Endometrial microvascular endothelial cells (primary cell): Measurements from ENCODE around the gene DSTYK. TPM values are rescaled to one million over a fixed set of nuclear protein-coding genes. Genes with fewer than 3 reads are reported as not detected.

Experiments
- in situ Hi-C: cut with HindIII; loops from 2 replicates; pipeline ENCODE4 v1.10.0; 2017; ENCODE audit warnings: low sequenced_read_pairs, low pct_unique_long_range_greater_than_20kb; ENCODE audit errors: inconsistent ontology term
- total RNA-seq: library from RNA; depleted of rRNA; stranded (reverse); fragments of >200 nt; gene quantifications from one replicate; pipeline ENCODE4 v1.2.3, GENCODE V29; 2015; ENCODE audit errors: inconsistent ontology term

The DSTYK gene
- total RNA-seq, 1 donor from 2014 or later, result 6.5 TPM

DNA sequence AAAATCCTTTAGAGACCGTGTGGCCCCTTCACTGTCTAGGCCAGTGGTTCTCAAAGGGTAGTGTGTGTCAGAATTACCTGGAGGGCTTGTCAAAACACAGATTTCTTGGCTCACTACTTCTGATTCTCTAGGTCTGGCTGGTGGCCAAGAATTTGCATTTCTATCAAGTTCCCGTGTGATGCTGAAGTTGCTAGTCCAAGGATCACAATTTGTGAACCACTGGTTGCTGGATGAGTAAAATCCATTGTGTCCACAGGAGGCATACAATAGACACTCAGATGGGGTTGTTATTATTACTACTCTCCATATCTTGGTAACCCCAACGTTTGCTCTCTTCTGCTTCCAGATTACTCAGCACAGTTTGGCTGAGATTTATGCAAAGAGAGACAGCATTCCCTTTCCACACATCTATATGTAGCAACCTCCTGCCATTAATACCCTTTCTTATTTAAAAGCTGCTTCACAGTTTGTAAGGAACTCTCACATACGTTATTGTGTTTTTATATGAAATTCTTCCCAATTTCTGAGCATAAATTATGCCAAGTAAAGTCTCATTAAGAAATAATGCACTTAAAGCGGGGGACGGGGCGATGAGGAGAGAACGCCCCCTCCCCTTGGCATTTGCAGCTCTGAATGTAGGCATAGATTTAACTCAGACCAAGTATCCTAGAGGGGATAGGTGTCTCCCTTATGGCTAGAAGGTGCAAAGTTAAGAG lies 15.5 kb upstream of the DSTYK start:
- in situ Hi-C loops, result no loop called here

DNA sequence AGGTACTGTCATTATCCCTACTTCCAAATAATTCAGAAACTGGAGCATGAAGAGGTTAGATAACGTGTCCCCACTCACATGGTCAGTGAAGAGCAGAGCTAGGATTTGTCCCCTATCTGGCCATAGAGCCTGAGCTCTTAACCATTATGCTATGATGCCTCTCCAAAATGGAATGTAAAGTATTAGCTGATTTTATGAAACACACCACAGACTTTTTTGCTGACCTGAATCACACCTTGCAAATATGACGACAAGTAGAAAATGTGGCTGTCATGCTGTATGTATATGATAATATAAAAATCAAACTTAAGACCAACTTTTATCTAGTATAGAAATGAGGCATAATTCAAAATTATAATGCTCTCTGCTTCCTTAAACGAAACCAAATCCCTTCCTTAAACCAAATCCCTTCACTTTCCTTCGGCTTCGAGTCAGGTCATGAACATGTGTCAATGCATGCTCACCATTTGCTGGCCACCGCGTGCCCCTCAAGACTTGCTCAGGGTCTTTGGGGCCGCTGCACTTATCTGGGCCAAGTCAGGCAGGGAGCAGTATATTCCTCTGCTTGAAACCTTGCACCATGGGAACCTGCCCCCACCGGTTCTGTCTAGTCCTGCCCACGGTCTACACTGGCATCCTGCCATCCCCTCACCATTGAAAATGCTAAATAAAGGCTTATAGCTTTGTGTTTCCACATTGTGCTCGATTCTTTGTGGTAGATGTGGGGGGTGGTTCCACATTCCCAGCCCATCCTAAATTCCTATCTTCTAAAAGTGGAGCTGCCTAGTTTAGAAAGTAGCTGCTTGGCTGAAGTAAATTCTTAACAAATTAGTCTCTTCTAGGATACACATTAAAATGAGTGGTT lies 14.6 kb upstream of the DSTYK start:
- in situ Hi-C loops, result no loop called here

DNA sequence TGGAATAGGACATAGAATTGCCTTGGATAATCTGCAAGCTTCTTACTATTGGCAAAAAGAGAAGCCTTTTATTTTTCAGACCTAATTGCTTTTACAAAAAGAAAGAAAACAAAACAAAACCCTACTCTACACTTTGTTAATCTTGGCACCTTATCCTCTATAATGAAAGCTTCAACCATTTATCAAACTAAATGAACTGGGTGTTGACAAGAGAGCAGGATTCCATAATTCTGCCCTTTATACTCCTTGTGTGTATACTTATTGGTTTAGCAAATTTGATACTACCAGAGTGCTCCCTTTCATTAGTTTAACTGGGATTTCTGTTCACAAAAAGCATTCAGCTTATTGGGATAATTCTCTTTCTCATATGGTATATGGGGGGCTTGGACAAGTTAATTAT lies 13.2 kb upstream of the DSTYK start:
- in situ Hi-C loops, result no loop called here

DNA sequence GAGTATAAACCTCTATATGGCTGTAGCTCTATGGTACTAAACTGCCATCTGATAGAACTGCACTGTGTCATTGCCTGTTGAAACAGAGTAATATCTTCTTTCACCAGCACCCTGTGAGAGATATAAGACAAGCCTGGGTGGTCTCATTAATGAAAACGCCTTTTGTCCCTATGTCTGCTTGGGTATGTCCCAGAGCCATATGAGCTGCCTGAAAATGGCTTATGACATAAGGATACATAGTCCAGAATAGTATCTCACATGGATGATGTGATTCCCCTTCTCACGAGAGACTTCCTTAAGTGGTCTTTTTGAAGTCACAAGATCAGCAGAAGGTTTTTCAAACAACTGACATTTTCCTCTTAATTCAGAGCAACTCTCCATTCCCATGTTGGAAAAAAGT lies 8.9 kb upstream of the DSTYK start:
- in situ Hi-C loops, result no loop called here

DNA sequence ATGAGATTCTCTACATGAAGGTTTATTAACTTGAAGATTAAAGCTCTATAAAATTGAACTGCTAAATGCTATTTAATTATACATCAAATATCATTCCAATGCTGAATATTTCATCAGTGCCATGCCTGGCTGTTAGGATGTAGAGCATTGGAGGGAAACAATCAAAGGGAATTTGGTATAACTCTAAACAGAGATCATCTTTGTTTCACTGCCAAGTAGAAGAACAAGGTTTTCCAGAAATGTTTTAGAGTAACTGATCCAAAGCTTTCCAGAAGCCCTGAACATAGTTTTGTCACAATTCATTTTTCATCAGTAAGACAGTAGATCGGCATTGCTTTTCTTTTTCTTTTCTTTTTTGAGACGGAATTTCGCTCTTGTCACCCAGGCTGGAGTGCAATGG lies 5.9 kb upstream of the DSTYK start:
- in situ Hi-C loops, result no loop called here

DNA sequence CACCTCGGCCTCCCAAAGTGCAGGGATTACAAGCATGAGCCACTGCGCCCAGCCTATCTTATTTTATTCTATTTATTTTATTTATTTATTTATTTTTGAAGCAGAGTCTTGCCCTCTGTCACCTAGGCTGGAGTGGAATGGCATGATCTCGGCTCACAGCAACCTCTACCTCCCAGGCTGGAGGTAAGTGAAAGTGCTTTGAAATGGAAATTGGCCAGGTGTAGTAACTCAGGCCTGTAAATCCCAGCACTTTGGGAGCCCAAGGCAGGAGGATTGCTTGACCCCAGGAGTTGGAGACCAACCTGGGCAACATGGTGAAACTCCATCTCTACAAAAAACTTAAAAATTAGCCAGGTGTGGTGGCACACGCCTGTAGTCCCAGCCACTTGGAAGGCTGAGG lies 5.1 kb upstream of the DSTYK start:
- in situ Hi-C loops, result no loop called here

DNA sequence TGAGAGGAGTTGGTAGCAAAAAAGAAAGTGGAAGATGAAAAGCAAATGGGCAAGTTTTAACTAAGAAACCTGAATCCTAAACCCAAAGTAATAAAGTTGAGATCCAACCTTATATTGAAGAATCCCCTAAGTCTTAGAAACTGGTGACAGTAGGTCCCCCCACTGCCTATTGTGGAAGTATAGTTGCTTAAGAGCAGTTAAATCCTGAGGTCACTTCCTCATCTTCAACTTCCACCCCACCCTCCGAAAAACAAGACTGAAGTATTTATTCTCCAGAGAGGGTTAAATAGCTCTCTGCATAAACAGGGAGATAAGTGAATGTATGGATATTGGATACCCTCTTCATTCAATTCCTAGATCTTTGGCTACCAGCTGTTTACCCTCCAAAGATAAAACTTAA lies 3.3 kb upstream of the DSTYK start:
- in situ Hi-C loops, result no loop called here

DNA sequence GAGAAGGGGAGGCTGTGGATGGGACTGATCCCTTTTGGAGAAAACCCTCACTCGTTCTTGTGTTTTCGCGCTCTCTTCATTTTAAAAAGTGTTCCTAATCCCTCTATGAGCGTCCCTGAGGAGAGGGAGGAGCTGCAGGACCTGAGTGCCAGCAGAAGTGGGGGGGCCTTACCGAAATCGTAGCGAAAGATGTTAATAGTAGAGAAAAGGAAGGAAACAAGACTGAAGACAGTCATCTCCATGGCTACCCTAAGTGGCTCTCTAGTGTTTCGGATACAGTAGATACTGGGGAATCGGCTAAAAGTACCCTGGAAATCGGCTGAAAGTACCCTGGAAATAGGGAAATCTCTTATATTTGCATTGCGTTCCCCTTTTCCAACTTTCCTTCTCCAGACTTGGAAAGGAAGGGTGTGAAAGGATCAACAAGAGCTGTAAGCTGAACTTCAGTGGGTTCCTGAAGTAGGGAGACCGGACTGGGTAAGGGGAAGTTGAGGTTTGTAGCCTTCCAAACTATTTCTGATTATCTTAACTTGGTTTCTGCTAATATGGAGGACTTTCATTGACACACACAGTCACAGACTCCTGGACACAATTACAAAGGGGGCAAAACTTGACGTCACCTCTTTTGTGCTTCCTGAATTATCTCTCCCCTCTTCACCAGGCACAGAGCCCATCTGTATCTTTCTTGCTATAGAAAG lies 486 bp upstream of the DSTYK start:
- in situ Hi-C loops, result no loop called here

DNA sequence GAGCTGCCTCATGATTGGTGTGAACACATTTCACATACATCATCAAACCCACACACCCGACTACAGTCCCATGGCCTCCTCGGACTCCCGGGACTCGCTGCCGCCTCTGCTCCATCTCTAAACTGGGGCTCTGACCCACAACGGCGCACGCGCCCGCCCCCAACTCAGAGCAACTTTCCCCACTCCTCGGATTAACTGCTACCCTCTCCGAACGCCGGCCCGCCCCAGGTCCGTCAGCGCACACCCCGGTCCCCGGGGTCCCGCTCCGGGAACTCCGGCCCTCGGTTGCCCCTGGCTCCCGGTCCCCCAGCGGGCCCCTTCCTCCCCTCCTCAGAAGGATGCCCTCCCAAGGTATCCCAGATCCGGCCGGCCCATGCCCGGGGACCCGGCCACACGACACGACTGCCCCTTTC lies 740 bp downstream of the DSTYK start:
- in situ Hi-C loops, result no loop called here

DNA sequence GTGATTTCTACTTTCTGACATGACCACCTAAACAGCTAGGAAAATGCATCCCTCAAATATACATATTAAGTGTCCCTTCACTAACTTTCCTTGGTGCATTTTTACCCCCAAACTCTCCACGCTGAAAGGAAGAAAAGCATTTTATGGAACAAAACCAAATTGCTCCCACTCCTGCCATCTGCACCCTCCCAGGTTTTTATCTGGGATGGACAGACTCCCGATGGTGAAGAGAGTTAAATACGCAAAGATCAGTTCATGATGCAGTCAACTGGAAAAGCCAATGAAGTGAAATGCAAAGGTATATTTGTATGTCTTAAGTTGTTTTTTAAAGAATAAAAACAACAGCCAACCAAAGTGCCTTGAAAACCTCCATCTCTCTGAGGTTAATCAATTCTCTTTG lies 2.7 kb downstream of the DSTYK start:
- in situ Hi-C loops, result no loop called here

DNA sequence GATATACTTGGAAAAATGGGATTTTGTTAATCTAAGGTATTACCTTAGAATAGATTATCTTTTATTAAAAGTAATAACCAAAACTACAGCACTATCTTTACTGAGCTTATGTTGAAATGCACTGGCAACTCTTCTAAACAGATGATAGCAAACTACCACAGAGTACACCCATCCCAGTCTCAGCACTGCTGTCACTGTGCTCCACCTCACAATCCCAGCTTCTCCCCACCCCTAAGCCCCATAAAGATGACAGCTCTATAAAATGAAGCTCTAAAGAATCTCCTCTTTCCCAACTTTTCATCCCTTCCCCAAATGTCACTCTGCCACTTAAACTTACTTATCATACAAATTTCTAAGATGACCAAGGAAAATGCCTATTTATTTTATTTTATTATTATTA lies 6.4 kb downstream of the DSTYK start:
- in situ Hi-C loops, result no loop called here

DNA sequence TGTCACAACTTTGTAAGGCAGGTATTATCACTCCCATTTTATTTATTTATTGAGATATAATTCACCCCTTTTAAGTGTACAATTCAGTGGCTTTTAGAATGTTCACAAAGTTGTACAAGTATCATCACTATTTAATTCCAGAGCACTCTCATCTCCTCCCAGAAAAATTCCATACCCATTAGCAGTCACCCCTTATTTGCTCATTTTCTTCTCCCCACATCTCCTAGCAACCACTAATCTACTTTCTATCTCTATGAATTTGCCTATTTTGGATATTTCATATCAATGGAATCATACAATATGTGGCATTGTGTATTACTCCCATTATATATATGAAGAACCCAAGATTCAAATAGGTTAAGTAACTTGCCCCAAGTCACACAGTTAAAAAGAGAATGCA lies 7.0 kb downstream of the DSTYK start:
- in situ Hi-C loops, result no loop called here

DNA sequence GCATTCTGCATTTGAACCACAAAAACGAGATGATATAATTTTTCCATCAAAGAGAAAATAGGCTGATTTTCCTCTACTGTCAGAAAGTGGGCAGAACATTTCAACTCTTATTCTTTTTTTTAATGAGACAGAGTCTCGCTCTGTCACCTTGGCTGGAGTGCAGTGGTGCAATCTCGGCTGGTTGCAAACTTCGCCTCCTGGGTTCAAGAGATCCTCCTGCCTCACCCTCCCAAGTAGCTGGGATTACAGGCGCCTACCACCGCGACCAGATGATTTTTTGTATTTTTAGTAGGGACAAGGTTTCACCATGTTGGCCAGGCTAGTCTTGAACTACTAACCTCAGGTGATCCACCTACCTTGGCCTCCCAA lies 11.6 kb downstream of the DSTYK start:
- in situ Hi-C loops, result no loop called here

DNA sequence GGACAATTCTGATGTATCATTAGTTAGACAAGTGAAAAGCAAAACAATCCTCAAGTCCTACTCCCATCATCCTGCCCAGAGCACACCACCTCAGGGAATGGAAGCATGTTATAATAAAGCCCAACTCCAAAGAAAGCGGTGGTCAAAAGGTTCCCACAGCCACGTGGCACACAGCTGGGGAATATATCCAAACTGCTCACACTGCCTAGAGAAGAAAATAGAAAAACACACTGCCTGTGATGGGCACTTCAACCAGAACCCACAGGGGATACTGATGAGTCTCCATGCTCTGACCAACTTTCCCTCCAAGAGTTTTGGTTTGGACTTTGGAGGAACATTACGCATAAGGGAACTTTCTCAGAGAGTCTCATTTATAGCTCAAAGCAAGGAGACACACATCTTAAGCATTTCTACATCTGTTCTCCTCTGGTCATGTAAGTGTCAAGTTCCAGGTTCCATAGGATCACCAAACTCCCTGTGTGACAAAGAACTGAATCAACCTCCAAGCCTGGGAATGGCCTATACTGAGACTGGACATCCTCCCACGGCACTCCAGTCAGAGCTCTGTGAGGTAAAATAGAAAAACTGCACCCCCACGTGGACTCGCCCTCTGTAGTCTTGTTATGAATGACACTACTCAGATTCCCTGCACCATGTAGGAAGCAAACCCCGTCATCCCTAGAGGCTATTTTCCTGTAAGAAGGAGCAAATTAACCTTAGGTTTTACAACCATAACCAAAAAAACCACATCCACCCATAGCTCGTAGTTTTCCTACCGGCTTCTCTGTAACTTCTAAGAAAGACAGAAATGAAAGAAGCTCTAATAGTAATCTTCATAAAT lies 12.2 kb downstream of the DSTYK start:
- in situ Hi-C loops, result no loop called here

DNA sequence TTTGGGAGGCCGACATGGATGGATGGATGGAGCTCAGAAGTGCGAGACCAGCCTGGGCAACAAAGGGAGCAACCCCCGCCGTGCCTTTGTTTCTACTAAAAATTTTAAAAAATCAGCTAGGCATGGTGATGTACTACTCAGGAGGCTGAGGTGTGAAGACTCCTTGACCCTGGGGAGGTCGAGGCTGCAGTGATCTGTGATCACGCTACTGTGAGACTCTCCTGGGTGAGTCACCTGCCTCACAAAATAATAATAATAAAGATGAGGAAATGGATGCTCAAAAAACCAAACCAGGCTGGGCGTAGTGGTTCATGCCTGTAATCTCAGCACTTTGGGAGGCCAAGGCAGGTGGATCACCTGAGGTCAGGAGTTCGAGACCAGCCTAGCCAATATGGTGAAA lies 19.2 kb downstream of the DSTYK start:
- in situ Hi-C loops, result no loop called here

DNA sequence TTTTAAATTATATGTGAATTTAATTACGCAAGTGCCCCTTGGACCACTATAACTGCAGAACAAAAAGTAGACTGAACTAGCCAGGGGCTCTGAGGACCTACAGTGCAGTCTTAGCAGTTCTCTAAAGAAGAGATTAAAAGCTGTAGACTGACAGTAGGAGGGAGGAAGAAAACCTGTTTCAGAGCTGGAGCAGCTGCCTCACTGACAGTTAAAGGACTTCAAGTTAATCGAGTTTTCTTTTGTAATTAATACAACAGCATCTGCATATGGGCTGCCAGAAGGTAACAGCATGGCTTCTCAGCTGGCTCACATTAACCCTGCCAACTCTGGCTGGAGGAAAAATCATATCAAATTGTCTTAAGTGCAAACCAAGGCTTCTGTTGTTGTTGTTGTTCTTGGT lies 19.9 kb downstream of the DSTYK start:
- in situ Hi-C loops, result no loop called here

DNA sequence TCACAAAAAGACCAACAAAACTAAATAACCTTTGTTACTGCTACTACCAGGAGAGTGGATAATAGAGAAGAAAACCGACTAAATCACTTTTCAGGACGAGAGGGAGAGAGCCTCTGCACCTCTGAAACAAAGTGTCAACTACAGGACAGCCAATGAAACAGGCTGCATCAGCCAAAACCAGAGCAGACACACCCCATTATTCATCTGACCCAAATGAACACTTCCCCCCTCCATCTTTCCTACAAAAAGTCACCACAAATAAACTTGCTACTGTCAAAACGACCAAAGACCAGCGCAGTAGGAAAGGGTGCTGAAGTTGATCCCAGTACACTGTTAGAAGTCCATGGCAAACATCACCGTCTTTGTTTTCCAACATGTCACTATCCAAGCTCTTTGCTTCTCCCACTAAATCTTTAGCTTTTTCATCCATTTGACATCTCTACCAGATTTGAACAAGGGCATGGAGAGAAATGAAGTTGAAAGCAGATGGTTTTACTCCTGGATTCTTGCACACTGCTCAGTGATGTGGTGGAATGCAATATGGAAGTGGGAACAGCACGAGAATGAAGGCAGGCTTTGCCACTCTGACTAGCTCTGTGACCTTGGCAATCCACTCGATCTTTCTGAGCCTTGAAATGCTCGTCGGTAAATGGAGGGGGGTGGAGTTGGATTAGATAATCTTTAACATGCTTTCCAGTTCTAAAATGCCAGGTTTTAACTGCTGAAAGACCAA lies 20.5 kb downstream of the DSTYK start:
- in situ Hi-C loops, result no loop called here

DNA sequence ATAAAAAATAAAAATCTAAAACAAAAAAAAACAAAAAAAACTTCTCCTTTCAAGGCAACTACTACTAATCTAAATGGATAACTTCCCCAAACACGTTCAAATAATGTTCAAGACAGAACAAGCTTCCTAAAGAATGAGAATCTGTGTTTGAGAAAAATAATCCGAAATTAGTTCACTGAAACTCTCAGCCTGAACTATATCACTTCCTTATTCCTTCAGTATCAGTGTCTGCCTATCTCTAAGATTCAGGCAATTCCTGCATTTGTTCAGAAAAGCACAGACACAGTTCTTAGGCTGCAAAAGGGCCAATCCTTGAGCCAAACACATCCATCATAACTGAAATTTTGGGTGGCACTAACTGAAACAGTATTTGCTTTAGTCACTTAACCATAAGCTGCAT lies 22.4 kb downstream of the DSTYK start:
- in situ Hi-C loops, result no loop called here

DNA sequence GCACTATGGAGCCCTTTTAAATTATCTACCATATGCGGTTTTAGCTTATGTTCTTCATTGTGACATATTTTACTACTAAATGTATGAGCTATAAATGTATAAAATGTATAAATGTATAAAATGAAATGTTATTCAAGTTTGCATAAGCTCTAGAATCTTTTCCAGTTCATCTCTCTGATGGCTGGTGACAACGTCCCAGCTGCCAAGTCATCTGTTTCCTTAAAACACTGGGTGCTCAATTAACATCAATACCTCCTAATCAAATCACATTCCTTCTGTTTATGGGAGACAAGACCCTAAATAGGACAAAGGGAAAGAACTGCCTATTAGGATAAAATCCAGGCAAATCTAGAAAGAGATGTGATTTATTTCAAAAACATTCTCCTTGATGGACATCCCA lies 22.9 kb downstream of the DSTYK start:
- in situ Hi-C loops, result no loop called here
